B cell (primary cell): ENCODE measurements around the gene ZNF429. TPM values are rescaled to one million over a fixed set of nuclear protein-coding genes. Genes with fewer than 3 reads are reported as not detected.
"Not testable (repeated sequence)": the region's sequence is repeated elsewhere in the genome, so short reads cannot be mapped to it uniquely, and the experiment has no call there.

Experiments
- ATAC-seq: fragments of 200-7000 bp; cut with Tn5 transposase; one replicate; pipeline ENCODE4 v1.10.0; 2021; ENCODE audit warnings: low read depth, mild to moderate bottlenecking, moderate number of reproducible peaks, moderate library complexity
- CTCF ChIA-PET: fragments of 350-600 bp; sonication (Branson Sonifier 250); formaldehyde crosslinking; loops from one replicate; lab custom pipeline; 2021; ENCODE audit warnings: antibody characterized with exemption, inconsistent platforms; lab: Charles Lee
- POLR2A ChIA-PET: fragments of 350-600 bp; sonication (Branson Sonifier 250); formaldehyde crosslinking; loops from one replicate; lab custom pipeline; 2021; ENCODE audit warnings: antibody characterized with exemption; lab: Charles Lee
- DNase-seq: peaks from one replicate; pipeline ENCODE4 v3.0.0; 2013
- H2AFZ ChIP-seq: 2 replicates; pipeline ENCODE4 v1.6.1; 2012; ENCODE audit warnings: mild to moderate bottlenecking, low read depth, low read length; ENCODE audit not compliant: insufficient read depth, poor library complexity, severe bottlenecking
- H3K27ac ChIP-seq, 2 donors: 1 replicate in 1 of 2; 2 replicates in 1 of 2; pipeline ENCODE4 v1.5.1; 2012 to 2013; ENCODE audit warnings: low read length in 2 of 2, mild to moderate bottlenecking in 2 of 2, moderate library complexity in 1 of 2
- H3K27me3 ChIP-seq, 4 experiments: fragments of 200-600 bp in 1 of 4; sonication (generic) in 1 of 4; replicated peaks in 1 of 4; 1 replicate in 2 of 4; 2 replicates in 2 of 4; pipeline versions ENCODE4 v1.6.1 to v1.7.0; 2013 to 2016; ENCODE audit warnings: low read length in 3 of 4, mild to moderate bottlenecking in 2 of 4, mixed read lengths in 1 of 4, moderate library complexity in 1 of 4; ENCODE audit not compliant: insufficient read depth in 4 of 4, control insufficient read depth in 3 of 4; ENCODE audit errors: control extremely low read depth in 1 of 4
- H3K36me3 ChIP-seq, 2 experiments: replicated peaks in 1 of 2; 1 replicate in 1 of 2; 2 replicates in 1 of 2; pipeline versions ENCODE4 v1.6.1 to v1.7.1; 2013; ENCODE audit warnings: low read length in 1 of 2; ENCODE audit not compliant: insufficient read depth in 2 of 2, control insufficient read depth in 1 of 2; ENCODE audit errors: control extremely low read depth in 1 of 2, extremely low read depth in 1 of 2
- H3K4me1 ChIP-seq, 2 donors: fragments of 200-600 bp in 1 of 2; sonication (generic) in 1 of 2; 1 replicate in 1 of 2; 2 replicates in 1 of 2; pipeline versions ENCODE4 v1.5.1 to v1.6.1; 2013 to 2017; ENCODE audit warnings: low read length in 2 of 2; ENCODE audit not compliant: control insufficient read depth in 2 of 2, insufficient read depth in 2 of 2
- H3K4me2 ChIP-seq: replicated peaks from 2 replicates; pipeline ENCODE3; 2012; ENCODE audit warnings: mild to moderate bottlenecking, low read depth, low read length; ENCODE audit not compliant: poor library complexity, severe bottlenecking
- H3K4me3 ChIP-seq, 5 experiments: fragments of 200-600 bp in 1 of 5; sonication (generic) in 1 of 5; 1 replicate in 3 of 5; 2 replicates in 2 of 5; pipeline versions ENCODE4 v1.5.1 to v1.7.0; 2011 to 2016; ENCODE audit warnings: low read length in 4 of 5, mild to moderate bottlenecking in 4 of 5, low read depth in 2 of 5, control low read depth in 1 of 5, moderate library complexity in 1 of 5; ENCODE audit not compliant: insufficient read depth in 1 of 5; ENCODE audit errors: control extremely low read depth in 1 of 5, extremely low read depth in 1 of 5
- H3K79me2 ChIP-seq: fragments of 200-600 bp; sonication (generic); one replicate; pipeline ENCODE4 v1.6.0; 2016; ENCODE audit warnings: low read length; ENCODE audit not compliant: control insufficient read depth, insufficient read depth
- H3K9ac ChIP-seq: fragments of 200-600 bp; sonication (generic); 2 replicates; pipeline ENCODE4 v1.6.1; 2017; ENCODE audit warnings: mild to moderate bottlenecking, low read length, moderate library complexity
- H3K9me3 ChIP-seq, 3 donors: one replicate each; pipeline versions ENCODE4 v1.6.1 to v1.7.1; 2013; ENCODE audit warnings: low read length in 2 of 3; ENCODE audit not compliant: control insufficient read depth in 2 of 3, insufficient read depth in 1 of 3; ENCODE audit errors: control extremely low read depth in 1 of 3
- H4K20me1 ChIP-seq: 2 replicates; pipeline ENCODE4 v1.6.0; 2012; ENCODE audit warnings: mild to moderate bottlenecking, low read length; ENCODE audit not compliant: insufficient read depth, control insufficient read depth, poor library complexity, severe bottlenecking
- H3K27ac Mint-ChIP-seq: one replicate; pipeline ENCODE4 v1.8.0; 2021; ENCODE audit warnings: mixed read lengths
- H3K27me3 Mint-ChIP-seq: one replicate; pipeline ENCODE4 v1.8.0; 2021; ENCODE audit warnings: mixed read lengths
- H3K4me1 Mint-ChIP-seq: one replicate; pipeline ENCODE4 v1.8.0; 2021; ENCODE audit warnings: mixed read lengths
- H3K4me3 Mint-ChIP-seq: one replicate; pipeline ENCODE4 v1.8.0; 2021; ENCODE audit warnings: mixed read lengths
- H3K9me3 Mint-ChIP-seq: one replicate; pipeline ENCODE4 v1.8.0; 2022; ENCODE audit warnings: mixed read lengths; ENCODE audit not compliant: insufficient read depth
- CTCF ChIP-seq: fragments of 200-600 bp; IDR thresholded peaks from one replicate; pipeline ENCODE4 v1.8.0; 2022; ENCODE audit warnings: antibody characterized with exemption, mild to moderate bottlenecking
- EZH2 ChIP-seq: IDR thresholded peaks from 2 replicates; pipeline ENCODE4 v1.6.1; 2012; ENCODE audit warnings: borderline replicate concordance, low read depth, mild to moderate bottlenecking, moderate library complexity, low read length; ENCODE audit not compliant: insufficient read depth, poor library complexity, severe bottlenecking
- WGBS: methylation state at CpG from one replicate; pipeline ENCODE4 v1.1.5; 2013; ENCODE audit warnings: missing lambda C conversion rate; ENCODE audit not compliant: insufficient coverage; 5-methylcytosine and 5-hydroxymethylcytosine counted together
- intact Hi-C: fragments of 100-400 bp; cut with micrococcal nuclease; formaldehyde crosslinking; loops from one replicate; pipeline ENCODE4 v1.10.0; 2022
- polyA plus RNA-seq: library from polyadenylated mRNA; depleted of rRNA; stranded (reverse); fragments of >200 nt; gene quantifications from 2 replicates; pipeline ENCODE4 v1.2.3, GENCODE V29; 2012
- total RNA-seq, 2 donors: library from RNA; stranded (reverse); fragments of 120-200 nt in 1 of 2; gene quantifications; 1 replicate in 1 of 2; 2 replicates in 1 of 2; pipeline versions ENCODE4 v1.2.3 to v1.2.4, GENCODE V29; 2013 to 2022

ZNF429 gene
- total and polyA plus RNA-seq, 2 donors (not counting 1 experiment from before 2014, with no cell fraction given): 15.8 to 23.2 TPM

GRCh38 chr19:21602082-21602658 is 96.8 kb downstream of the ZNF429 start:
- TF ChIP-seq EZH2 (no peak), CTCF (no peak)
- Histone ChIP-seq H3K9ac (no peak overlapping the region), H3K4me1 (peaks cover 6 to 14% of the 10 kb centered on the region in 2 donors), H3K4me2 (no peak overlapping the region), H3K9me3 (peaks cover 0 to 11% (median 0%) of the 10 kb centered on the region in 3 donors), H3K27me3 (peaks cover 0 to 3% (median 0%) of the 10 kb centered on the region in 4 experiments), H3K79me2 (no peaks in the 10 kb centered on the region), H3K36me3 (no peaks in the 10 kb centered on the region), H3K4me3 (no peak overlapping the region), H2AFZ (no peak overlapping the region), H4K20me1 (no peaks in the 10 kb centered on the region), H3K27ac (no peak overlapping the region)
- ChIA-PET CTCF (no interaction called here), POLR2A (no interaction called here)
- no peak overlapping the region for H3K4me3 Mint-ChIP-seq
- ATAC-seq (no peak), DNase-seq (no peak)
- no peaks in the 10 kb centered on the region for H3K27me3 Mint-ChIP-seq
- no peak overlapping the region for H3K27ac Mint-ChIP-seq
- H3K9me3 Mint-ChIP-seq: no peaks in the 10 kb centered on the region
- H3K4me1 Mint-ChIP-seq: peaks cover 19% of the 10 kb centered on the region
- intact Hi-C loops: no loop called here
- WGBS: 100% methylated on average over 1 of the region's 1 CpG

- H3K9me3 Mint-ChIP-seq, H3K27ac Mint-ChIP-seq, H3K9ac ChIP-seq, H3K36me3 ChIP-seq, H3K79me2 ChIP-seq, DNase-seq, H3K4me3 Mint-ChIP-seq, POLR2A ChIA-PET, H3K9me3 ChIP-seq, H3K27ac ChIP-seq, H3K4me3 ChIP-seq, H3K27me3 Mint-ChIP-seq, H3K27me3 ChIP-seq, H3K4me2 ChIP-seq, H4K20me1 ChIP-seq, intact Hi-C loops, CTCF ChIA-PET, ATAC-seq: not testable (repeated sequence)
- 65% methylated on average over 7 of the region's 11 CpGs for WGBS
- peaks cover 19% of the 10 kb centered on the region for H3K4me1 Mint-ChIP-seq
- Histone ChIP-seq H2AFZ (peak overlapping the region; percentile 78), H3K4me1 (peaks cover 6 to 14% of the 10 kb centered on the region in 2 donors)
Measured at GRCh38 chr19:21602659-21603430, 97.4 kb downstream of the ZNF429 start.
